Stimulated activated CD4-positive, alpha-beta T cell treated with anti-CD3 and anti-CD28 coated beads, Interleukin-1b, Interleukin-23, amount 100 ng/mL, for 24 hours (primary cell): ENCODE results near the gene OR5K2.

Source experiments
- DNase-seq, 4 experiments: peaks; one replicate each; pipeline ENCODE4 v3.0.0-alpha.2; 2020; ENCODE audit warnings: low read depth in 4 of 4, low spot score in 1 of 4

Gene OR5K2

DNA sequence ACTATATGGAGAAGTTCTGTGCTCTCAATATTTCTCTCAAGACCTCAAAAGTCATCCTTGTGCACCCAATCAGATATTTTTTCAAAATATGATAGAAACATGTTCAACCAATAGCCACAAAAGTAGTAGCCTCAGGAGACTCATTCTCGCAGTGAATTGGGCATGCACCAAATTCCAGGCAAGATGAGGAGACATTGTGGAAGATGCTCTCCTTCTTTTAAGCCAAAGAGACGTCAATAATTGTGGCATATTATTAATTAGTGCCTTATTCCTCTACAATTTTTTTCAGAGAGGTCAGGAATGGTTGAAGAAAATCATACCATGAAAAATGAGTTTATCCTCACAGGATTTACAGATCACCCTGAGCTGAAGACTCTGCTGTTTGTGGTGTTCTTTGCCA is at the start of gene OR5K2:
Gene OR5K2 (plus strand): TSS at position 301 of the 400 bp plus-strand sequence. CDS start 0 bp downstream, at position 301.
- DNase-seq = no peak

DNA sequence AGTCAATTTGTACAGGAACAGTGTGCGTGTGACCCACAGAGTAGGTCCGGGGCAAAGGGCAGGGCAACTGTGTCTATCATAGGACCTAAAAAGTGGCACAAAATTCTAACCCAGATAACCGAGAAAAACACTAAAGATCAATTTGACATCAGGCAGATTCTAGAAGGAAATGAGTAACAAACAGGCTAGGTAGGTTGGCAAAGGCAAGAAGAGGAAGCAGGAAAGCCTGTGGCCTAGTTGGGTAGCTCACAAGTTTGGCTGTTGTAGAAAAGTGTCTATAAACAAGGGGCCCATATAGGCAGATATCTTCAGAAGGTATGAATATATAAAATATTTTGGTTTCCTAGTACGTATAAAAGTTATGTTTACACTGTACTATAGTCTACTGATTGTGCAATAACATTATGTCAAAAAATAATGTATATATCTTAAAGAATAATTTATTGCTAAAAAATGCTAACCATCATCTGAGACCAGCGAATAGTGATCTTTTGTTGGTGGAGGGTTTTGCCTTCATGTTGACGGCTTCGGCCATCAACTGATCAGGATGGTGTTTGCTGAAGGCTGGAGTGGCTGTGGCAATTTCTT is 47.8 kb upstream of the OR5K2 start:
- no peak for DNase-seq

DNA sequence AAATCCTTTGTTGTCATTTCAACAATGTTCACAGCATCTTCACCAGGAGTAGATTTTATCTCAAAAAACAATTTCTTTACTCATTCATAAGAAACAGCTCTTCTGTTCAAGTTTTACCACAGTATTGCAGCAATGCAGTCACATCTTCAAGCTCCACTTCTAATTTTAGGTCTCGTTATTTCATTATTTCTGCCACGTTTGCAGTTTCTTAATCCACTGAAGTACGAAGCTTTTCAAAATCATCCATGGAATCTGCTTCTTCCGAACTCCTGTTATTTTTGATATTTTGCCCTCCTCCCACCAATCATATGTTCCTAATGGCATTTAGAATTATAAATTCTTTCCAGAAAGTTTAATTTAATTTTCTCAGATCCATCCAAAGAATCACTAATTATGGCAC is 47.1 kb upstream of the OR5K2 start:
- DNase-seq = no peak

DNA sequence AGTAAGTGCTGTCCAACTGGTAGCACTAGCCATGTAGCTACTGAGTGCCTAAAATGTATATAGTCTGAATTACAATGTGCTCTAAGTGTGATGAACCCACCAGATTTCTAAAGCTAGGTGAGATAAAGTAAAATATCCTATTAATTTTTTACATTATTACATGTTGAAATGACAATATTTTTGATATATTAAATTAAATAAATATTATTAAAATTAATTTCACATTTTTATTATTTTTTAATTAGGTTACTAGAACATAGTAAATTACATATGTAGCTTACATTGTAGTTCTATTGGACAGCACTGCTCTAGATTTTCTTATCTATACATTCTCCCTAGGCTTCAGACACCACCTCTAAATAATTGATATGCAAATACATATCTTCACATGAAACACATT is 43.7 kb upstream of the OR5K2 start:
- no peak for DNase-seq

DNA sequence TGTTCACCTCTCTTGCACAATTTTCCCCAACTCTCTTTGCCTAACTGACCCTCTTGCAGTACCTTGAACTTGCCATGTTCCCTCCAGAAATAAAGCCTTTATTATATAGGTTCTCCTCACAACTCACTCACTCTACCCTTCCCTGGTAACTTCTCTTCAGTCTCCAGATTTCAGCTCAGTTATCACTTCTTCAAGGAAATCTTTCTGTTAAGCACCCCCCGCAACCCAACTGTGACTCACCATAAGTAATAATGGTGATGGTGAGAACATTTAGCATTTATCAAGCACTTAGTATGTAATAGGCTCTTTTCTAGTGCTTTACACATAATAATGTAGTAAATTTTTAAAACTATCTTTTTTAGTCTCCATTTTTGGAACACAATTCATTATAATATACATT is 42.6 kb upstream of the OR5K2 start:
- DNase-seq = no peak

DNA sequence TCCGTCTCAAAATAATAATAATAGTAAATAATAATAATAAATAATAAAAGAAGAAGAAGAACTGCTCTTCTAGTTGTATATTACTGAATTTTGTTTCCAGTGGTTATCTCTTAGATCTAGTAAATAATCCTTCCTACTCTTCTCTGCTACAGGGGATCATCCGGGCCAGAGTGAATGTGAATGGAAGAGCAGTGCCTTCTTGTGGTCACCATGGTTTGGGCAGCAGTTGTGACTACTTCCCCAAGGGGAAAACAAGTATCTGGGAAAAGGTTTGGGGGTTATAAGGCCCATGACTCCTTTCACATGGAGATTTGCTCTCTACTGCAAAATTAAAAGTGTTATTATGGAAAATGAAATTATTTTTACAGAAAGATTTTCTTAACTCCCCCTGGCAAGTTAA is 39.9 kb upstream of the OR5K2 start:
- DNase-seq = no peak

DNA sequence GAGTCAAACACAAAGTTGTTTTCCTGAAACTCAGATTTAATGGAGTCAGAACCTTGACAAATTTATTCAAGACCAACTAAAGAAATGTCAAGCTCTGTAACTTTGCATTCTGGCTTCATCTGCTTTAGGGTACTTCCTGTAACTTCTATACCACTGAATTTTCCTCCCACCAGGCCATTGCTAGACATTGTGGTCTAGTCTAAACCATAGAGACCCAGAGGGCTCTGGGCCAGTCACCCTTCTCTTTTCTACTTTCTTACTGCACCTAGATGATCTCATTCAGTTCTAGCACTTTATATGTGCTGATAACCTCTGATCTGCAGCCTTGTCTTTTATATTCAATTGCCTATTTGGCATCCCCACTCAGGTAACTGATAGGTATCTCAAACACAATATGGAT is 37.3 kb upstream of the OR5K2 start:
- no peak for DNase-seq

DNA sequence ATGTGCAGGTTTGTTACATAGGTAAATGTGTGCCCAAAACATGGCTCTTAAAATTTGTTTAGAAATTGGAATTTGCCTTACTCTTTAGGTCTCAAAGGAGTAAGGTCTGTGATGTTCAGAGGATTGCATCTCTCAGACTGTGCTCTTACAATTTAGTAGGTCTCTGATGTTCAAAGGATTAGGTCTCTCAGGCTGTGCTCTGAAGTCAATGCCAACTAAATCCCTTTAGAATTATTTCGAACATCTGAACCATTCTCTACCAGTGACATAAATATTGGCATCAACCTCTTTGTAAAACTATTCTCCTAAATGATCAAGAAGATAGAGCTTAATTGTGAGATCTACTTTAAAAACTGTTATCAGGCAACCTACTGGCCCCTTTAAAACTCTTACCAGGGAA is 34.6 kb upstream of the OR5K2 start, which contains the start of gene OR5K1:
Gene OR5K1 (plus strand): TSS at position 301 of the 400 bp plus-strand sequence. CDS start 6,376 bp downstream, outside the sequence.
- DNase-seq = no peak

DNA sequence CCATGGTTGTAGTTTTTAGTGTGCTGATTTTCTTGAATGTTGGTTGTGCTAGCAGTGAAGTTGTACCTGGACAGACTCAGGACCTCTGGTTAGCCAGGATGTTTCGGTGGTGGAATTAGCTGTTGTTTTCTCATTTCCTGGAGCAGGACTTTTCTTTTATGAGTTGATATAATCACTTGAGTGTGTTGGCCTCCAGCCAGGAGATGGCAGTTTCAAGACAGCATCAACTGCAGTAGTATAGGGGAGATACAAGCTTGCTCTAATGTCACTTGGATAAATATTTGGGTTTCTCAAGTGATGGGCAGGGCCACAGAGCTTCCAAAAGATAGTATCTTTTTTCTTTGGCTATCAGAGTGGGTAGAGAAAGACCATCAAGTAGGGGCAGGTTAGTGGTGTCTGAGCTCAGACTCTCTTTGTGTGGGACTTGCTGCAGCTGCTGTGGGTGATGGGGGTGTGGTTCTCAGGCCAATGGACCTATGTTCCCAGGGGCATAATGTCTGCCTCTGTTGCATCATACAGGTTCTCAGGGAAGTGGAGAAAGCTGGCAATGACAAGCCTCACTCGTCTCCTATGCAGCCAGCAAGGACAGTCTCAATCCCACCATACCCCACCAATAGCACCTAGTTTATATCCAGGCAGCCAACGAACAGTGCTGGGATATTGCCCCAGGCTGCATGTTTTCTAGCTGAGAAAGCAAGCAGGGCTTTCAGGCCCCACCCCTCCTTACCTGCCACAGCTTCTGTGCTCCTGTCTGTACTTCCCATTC is 14.6 kb upstream of the OR5K2 start:
- no peak for DNase-seq

DNA sequence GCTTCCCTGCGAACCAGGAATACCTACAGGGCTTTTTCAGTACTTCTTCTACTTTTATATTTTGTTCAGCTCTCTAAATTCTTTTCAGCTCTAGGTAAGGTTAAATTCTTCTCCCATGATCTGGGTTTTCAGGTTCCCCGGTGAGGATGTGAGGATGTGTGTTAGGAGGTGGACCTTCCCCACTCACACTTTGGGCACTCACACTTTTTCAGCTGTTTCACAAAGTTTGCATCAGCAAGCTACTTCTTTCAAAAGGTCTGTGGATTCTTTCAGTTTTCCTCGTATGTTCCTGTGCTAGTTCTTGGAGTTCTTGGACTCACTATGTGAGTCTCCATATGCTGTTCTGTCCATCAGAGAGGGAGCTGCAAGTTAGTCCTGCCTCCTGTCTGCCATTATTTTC is 13.9 kb upstream of the OR5K2 start:
- DNase-seq = no peak

DNA sequence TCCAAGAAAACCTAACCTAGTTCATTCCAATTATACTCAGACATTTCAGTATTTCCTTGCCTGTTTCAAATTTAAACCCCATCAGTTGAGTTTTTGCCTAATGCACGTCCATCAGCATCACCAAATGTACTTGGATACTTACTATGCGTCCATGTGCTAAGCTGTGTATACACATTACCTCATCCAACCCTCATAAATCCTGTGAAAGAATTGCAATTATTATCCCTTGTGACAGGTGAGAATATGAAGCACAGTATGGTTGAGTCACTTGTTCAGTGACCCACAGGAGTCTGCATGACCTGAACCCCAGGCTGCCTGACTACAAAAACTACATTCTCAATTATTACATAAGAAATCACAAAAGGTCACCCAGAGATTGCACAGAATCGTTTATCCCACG is 2.5 kb downstream of the OR5K2 start:
- DNase-seq = no peak

DNA sequence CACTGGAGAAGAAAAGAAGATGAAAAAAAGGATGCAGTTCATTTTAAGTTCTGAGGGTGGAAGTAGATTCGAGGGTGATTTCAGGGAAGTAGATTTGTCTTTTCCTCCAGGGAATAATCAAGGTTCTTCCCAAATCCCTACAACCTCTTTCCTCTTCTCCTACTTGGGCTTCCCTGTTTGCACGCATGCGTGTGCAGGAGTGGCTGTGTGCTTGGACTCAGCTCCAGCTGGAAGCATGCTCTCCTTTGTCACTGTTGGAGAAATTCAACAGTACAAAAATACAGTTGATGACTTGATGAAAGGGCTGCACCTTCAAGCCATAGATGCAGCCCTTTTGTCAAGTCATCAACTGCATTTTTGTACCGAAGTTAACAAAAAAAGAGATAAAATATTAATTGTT is 3.8 kb downstream of the OR5K2 start:
- no peak for DNase-seq

DNA sequence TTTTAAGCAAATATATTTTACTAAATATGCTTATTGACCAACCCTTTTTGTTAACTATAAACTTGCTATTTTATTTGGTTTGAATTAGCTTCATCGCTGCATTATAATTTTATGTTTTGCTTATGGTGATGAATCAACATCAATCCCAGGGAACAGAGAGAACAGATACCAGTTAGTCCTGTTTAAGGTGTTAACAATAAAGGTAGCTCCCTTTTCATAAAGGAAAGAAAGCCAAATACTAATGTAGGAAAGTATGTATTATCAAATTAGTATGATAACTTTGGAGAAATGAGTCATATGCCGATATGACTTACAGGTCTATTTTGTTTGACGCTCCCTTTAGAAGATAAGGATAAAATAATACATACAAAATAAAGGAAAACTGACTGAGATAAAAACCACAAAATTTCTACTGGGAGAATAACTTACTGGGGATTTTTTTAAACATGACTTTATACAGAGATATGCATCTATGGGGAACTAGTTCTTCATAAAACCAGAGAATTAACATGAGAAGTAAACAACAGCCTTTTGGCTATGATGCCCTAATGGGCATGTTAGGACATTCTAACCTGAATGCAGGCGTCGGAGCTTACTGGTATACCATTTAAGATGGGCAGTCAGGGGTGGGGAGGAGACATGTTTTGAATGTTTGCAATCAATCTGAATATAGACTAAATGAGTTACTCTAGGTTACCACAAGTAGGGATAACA is 4.5 kb downstream of the OR5K2 start:
- no peak for DNase-seq

DNA sequence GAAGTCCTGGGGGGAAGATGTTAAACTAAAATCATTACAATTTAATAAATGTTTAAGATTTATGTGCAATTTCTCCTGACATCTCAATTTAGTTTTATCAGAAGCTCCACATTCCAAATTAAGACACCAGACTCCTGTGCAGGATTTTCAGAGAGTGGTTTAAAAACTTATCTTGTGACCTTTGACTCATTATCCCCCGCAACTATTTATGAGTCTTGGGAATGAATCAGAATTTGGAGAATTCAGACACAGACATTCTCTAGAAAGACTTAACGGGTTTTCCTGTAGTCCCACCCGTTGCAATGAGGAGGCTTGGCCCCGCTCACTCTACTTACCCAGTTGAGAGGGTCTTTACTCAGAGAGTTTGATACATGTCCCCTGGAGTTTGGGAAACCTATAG is 7.1 kb downstream of the OR5K2 start:
- no peak for DNase-seq

DNA sequence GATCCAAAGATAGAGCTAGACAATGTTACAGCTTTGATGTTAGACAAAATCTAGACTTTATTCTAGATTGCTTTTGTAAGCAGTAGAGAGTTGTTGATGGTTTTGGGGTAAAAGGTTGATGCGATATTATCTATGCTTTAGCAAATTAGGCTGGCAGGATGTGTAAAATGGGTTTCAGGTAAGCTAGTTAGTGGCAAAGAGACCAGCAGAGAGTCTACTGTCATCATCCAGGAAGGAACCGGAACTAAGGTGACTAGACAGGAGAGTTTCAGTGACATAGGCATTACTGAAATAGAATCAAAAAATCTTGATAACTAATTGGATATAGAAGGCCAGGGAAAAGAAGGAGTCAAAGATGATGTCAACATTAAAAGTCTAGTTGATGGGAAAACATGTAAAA is 11.1 kb downstream of the OR5K2 start:
- no peak for DNase-seq

DNA sequence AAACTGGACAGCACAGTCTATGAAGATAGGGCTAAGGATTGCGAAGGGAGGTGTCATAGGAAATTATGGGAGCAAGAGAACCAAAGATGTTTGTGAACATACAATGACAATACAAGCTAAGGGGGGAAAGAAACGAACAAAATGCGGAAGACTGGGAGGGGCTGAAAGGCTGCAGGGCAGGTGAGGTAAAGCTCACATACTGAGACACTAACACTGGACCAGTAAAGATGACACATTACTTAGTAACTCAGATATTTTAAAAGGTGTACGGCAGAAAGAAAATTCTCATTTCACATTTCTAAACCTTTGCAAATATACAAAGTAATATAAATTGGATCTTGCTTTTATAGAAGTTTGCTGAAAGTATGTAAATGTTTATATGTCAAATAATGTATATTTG is 15.1 kb downstream of the OR5K2 start:
- DNase-seq = no peak

DNA sequence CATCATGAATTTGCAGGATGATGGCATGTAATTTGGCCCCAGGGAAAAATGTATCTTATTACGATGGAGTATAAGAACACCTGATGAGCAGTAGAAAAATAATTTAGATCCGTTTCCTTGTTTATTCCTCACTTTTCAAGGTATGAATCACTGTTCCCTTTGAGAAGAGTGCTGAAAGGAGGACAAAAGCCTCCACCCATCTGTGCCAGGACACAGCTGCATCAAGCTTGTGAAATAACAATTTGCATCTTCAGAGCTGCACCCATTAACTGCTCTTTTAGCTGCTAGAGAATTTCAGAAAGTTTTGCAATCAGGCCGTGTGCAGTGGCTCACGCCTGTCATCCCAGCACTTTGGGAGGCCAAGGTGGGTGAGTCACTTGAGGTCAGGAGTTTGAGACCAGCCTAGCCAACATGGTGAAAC is 15.6 kb downstream of the OR5K2 start:
- DNase-seq = no peak

DNA sequence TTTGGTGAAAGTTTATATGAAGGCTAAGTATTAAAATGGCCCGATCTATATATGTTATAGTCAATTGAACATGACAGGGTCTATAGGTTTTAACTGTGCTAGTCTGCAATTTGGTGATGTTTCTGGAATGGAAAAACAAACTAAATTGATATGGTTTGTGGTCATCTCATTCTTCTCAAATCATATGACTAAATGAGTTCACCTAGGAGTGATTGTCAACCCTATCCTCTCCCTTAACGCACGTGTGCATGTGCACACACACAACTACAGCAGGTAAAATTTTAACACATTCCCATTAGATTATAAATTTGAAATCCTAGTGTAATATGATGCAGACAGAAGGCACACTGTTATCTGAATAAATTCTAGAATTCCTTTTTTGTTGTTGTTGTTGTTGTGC is 16.3 kb downstream of the OR5K2 start:
- no peak for DNase-seq

DNA sequence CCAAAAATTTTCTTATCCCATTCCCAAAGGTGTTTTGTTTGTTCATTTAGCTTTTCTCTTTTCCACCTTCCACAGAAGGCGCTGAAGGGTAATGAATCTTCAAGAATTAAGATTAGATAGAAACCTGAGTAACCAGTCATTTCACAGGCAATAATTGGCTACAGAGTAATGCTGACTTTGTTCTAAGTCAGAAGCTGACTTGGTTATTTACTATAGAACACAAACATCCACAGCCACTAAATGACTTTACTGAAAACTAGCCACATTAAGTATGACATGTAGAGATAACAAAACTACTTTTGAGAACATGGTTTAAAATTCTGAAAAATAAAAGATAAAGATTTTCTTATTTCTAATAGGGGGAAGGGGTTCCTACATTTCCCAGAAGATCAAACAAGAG is 17.5 kb downstream of the OR5K2 start:
- DNase-seq = no peak

DNA sequence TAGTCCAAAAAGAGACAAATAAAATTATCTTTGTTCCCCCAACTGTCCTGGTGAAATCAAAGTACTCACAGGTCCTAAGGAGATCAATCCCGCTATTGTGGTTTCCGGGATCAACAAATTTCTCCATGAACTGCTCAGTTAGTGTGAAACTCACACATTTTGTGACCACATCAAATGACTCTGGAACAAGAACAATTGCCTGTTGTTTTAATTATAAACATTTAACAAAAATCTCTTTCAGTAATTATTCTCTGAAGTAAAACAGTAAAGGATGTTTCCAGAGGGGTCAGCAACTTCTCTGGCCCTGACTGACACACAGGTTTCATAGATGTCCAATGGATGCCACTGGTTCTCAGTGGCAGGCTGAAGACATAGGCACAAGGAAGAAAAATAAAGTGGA is 21.3 kb downstream of the OR5K2 start:
- no peak for DNase-seq

DNA sequence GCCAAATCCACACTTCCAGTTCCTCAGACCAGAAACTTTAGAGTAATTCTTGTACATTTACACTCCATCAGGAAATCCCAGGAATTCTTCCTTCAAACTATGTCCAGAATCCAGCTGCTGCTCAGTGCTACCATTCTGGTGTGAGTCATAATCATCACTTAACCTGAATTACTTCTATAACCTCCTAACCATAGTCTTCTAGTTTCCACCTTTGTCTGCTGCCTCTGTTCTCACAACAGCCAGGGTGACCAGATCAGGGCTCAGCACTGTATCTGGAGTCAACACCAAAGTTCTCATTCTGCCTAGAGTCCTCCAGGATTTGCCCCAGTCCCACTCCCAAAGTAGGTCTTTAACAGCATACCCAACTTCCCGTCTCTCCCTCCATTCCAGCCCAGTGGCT is 21.9 kb downstream of the OR5K2 start:
- no peak for DNase-seq

DNA sequence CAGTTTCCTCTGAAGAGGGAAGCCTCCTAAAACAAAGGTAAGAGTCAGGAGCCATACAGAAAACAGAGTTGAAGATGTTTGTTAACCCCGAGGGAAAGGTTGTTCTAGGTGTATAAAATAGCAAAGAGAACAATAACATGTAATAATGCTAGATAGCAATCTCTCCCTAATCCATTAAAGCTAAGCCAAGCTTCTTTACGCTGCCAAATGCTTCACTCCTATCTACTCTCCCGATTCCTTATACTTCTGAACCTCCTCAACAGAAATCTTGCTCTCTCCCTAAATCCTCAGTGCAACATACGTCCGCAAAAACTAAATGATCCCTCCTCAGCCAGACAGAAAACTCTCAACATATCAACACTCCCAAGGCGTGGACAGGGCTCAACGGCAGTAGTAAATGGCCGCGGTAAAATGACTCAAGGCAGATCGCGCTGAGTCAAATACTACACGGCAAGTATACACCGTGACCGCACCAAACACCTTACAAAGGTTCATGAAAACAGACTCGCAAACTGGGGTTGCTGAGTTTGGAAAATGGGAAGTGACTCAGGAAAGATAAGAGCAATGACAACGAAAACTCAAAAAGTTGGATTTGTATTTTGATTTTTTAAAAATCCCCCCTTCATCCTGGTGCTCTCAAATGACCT is 24.5 kb downstream of the OR5K2 start:
- DNase-seq = peak in 3 of 4 experiments; percentile 19 to 45 (median 36)
